ENCODE results near the gene SNX21. TPM values are rescaled to one million over a fixed set of nuclear protein-coding genes. Genes with fewer than 3 reads are reported as not detected.
A peak's percentile ranks its signal among the peaks of the same experiment; 100 is the strongest.
"Not testable (repeated sequence)": the region's sequence is repeated elsewhere in the genome, so short reads cannot be mapped to it uniquely, and the experiment has no call there.

SNX21 gene
- total RNA-seq, 1 donor from 2014 or later: 24.7 TPM

DNA sequence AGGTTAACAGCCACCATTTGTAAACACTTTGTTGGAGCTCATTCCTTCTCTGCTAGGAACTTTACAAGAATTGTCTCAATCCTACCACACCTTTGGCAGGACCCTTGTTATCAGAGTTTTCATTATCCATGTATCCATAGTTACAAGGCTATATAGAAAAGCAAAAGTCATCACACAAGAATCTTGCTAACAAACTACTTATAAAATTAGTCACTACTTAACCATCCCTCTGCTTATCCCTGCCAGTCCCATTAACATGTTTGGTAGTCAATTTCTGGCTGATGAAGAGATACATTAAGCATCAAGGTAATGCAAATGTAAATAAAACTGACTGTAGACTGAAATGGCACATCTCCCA, 34.2 kb downstream of the SNX21 start:
- no peaks in the 10 kb centered on the region for H3K27me3 ChIP-seq (ENCODE audit: low read depth)
- H3K36me3 ChIP-seq: peaks cover 3% of the 10 kb centered on the region
- TF ChIP-seq, protein P1, sequence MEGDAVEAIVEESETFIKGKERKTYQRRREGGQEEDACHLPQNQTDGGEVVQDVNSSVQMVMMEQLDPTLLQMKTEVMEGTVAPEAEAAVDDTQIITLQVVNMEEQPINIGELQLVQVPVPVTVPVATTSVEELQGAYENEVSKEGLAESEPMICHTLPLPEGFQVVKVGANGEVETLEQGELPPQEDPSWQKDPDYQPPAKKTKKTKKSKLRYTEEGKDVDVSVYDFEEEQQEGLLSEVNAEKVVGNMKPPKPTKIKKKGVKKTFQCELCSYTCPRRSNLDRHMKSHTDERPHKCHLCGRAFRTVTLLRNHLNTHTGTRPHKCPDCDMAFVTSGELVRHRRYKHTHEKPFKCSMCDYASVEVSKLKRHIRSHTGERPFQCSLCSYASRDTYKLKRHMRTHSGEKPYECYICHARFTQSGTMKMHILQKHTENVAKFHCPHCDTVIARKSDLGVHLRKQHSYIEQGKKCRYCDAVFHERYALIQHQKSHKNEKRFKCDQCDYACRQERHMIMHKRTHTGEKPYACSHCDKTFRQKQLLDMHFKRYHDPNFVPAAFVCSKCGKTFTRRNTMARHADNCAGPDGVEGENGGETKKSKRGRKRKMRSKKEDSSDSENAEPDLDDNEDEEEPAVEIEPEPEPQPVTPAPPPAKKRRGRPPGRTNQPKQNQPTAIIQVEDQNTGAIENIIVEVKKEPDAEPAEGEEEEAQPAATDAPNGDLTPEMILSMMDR (IDR thresholded peaks at IDR 0.05; ENCODE audit: borderline replicate concordance): no peak
- no peak for DNase-seq
- no peak overlapping the region for H3K4me3 ChIP-seq
- H3K27ac ChIP-seq (replicated peaks): no peak overlapping the region
- no peaks in the 10 kb centered on the region for H3K9me3 ChIP-seq (replicated peaks)
- H3K4me1 ChIP-seq: no peaks in the 10 kb centered on the region
- intact Hi-C loops (cut with micrococcal nuclease): no loop called here

DNA sequence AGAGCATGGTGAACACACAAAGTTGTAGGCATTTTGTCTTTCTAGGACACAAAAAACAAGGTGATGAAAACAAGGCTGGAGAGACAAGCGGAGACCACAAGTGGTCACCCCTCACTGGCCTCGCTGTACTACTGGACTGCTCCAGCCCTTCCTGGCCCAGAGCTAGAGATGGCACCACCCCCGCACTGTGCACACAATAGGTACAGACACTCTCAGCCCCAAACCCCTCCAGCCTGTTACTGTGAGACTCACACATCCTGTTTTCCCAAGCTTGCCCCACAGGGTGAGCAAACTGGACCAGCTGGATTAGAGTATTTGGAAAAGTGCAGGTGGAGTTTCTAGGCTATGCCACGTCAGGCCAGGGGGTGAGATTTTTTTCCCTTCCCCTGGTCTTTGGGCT, 39.0 kb downstream of the SNX21 start:
- Histone ChIP-seq H3K27me3 (ENCODE audit: low read depth) (no peaks in the 10 kb centered on the region), H3K4me1 (no peaks in the 10 kb centered on the region), H3K4me3 (no peak overlapping the region), H3K36me3 (peaks cover 13% of the 10 kb centered on the region), H3K27ac (replicated peaks) (no peak overlapping the region), H3K9me3 (replicated peaks) (no peaks in the 10 kb centered on the region)
- TF ChIP-seq, protein P1 (IDR thresholded peaks at IDR 0.05; ENCODE audit: borderline replicate concordance): no peak
- intact Hi-C loops (cut with micrococcal nuclease): no loop called here
- no peak for DNase-seq

DNA sequence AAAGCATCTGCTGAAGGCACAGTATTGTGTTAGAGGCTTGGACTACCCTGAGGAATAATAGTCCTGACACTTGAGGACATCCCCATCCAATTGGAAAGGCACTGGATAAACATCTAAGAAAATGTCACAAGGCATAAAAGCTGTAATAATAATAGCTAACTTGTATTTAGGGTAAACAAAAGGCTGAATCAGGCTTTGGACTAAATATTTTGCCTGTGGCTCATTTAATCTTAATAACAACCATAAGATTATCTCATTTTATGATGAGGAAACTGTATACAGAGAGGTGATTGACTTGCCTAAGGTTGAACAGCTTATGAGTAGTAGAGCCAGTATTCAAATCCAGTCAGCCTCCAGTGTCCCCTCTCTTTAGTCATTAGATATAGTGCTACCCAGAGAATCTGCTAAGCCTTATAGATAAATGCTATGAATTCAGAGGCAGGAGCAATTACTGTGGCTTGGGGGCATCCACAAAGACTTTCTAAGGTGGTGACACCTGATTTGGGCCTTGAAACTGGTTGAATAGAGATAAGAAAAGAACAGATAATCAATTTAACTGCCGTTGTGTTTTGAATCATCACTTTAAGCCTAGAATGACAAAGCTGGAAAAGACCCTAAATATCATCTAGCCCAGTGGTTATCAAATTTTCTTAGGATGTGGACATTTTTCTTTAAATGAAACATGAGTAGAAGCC, 40.0 kb downstream of the SNX21 start:
- H3K36me3 ChIP-seq: peaks cover 21% of the 10 kb centered on the region
- H3K4me3 ChIP-seq: no peak overlapping the region
- no peak for DNase-seq
- intact Hi-C loops (cut with micrococcal nuclease): no loop called here
- H3K27ac ChIP-seq (replicated peaks): no peak overlapping the region
- no peaks in the 10 kb centered on the region for H3K9me3 ChIP-seq (replicated peaks)
- no peaks in the 10 kb centered on the region for H3K27me3 ChIP-seq (ENCODE audit: low read depth)
- H3K4me1 ChIP-seq: peaks cover 5% of the 10 kb centered on the region
- TF ChIP-seq, protein P1 (IDR thresholded peaks at IDR 0.05; ENCODE audit: borderline replicate concordance): no peak

DNA sequence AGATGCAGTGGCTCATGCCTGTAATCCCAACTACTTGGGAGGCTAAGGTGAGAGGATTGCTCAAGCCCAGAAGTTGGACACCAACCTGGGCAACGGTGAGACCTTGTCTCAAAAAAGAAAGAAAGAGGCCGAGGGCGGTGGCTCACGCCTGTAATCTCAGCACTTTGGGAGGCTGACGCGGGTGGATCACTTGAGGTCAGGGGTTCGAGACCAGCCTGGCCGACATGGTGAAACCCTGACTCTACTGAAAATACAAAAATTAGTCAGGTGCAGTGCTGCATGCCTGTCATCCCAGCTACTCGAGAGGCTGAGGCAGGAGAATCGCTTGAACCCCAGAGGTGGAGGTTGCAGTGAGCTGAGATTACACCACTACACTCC, 40.5 kb downstream of the SNX21 start:
- H3K27me3 ChIP-seq (ENCODE audit: low read depth); intact Hi-C loops (cut with micrococcal nuclease); H3K9me3 ChIP-seq (replicated peaks); H3K27ac ChIP-seq (replicated peaks); DNase-seq; H3K4me3 ChIP-seq: not testable (repeated sequence)
- peaks cover 23% of the 10 kb centered on the region for H3K36me3 ChIP-seq
- peaks cover 10% of the 10 kb centered on the region for H3K4me1 ChIP-seq

DNA sequence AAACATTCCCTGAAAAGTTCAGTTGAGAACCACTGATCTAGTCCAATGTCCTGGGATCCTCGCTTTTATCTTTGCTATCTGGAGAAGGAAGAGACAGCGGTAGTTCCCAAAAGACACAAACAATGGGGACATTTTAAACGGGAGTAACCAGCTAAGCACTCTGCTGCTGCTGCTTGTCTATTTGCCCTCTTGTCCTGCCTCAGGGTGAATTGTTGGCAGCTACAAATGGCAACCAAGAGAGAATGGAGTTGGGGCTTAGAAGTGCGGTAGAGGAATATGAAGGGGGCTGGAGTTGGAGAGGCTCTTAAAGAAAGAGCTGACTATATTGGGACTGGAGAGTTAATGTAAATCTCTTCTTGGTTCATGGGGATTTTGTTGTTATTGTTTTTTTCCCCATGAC, 41.0 kb downstream of the SNX21 start:
- no peak overlapping the region for H3K27ac ChIP-seq (replicated peaks)
- TF ChIP-seq, protein P1 (IDR thresholded peaks at IDR 0.05; ENCODE audit: borderline replicate concordance): no peak
- DNase-seq: no peak
- peaks cover 12% of the 10 kb centered on the region for H3K4me1 ChIP-seq
- intact Hi-C loops (cut with micrococcal nuclease): no loop called here
- H3K27me3 ChIP-seq (ENCODE audit: low read depth): no peaks in the 10 kb centered on the region
- no peak overlapping the region for H3K4me3 ChIP-seq
- peaks cover 23% of the 10 kb centered on the region for H3K36me3 ChIP-seq
- no peaks in the 10 kb centered on the region for H3K9me3 ChIP-seq (replicated peaks)

DNA sequence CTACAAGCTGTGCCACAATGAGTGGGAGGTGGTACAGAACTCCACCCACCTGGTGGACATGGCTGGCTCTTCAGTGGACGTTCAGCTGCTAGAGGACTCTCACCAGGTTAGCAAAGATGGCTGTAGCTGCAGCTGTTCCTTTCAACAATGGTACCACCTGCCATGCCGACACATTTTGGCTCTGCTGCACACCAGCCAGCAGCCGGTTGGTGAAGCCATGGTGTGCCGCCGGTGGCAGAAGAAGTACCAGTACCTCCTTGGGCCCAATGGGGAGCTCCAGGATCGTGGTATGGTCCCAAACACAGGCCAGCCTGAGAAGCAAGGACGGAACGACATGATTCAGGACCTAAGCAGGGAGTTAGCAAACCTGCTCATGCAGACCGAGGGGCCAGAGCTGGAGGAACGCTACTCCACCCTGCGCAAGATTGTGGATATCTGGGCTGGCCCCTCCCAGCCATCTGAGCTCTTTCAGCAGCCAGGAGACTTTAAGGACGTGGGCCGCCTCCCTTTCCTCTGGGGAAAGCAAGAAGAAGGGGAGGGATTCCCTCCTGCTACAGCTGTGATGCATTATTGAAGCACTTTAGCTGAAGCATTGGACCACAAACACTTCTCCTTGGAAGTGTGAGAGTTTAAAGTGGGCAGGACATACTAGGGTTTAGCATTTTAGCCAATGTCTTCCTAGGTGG, 44.6 kb downstream of the SNX21 start:
- Histone ChIP-seq H3K9me3 (replicated peaks) (no peaks in the 10 kb centered on the region), H3K4me3 (no peak overlapping the region), H3K27me3 (ENCODE audit: low read depth) (no peaks in the 10 kb centered on the region), H3K27ac (replicated peaks) (peak overlapping the region; percentile 34), H3K4me1 (peaks cover 39% of the 10 kb centered on the region), H3K36me3 (peaks cover 26% of the 10 kb centered on the region)
- no peak for DNase-seq
- TF ChIP-seq, protein P1 (IDR thresholded peaks at IDR 0.05; ENCODE audit: borderline replicate concordance): no peak
- intact Hi-C loops (cut with micrococcal nuclease): no loop called here

Measured in left ventricle myocardium inferior (tissue), 1 donor.